ENCODE results near the gene GPRC5A. TPM values are rescaled to one million over a fixed set of nuclear protein-coding genes. Genes with fewer than 3 reads are reported as not detected.

The GPRC5A gene
- total RNA-seq, 3 donors from 2014 or later: 10.9 to 40.1 (median 21.6) TPM

DNA sequence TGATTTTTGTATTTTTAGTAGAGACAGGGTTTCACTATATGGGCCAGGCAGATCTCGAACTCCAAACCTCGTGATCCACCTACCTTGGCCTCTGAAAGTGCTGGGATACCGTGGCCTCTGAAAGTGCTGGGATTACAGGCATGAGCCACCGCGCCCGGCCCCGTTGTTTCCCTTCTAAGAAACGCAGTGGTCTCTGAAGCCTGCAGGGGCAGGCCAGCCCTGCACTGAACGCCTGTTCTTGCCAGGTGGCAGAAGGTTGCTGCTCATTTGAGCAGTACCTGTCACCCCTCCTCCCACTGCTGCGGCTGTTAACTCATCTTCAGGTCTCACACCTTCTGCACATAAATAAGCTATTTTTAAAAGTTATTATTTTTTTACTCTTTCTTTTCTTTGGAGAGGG, 24.3 kb downstream of the GPRC5A start:
- TF ChIP-seq POLR2A (IDR thresholded peaks at IDR 0.05) (no peak), POLR2AphosphoS5 (IDR thresholded peaks at IDR 0.05) (no peak)
- TF ChIP-seq, protein P1, sequence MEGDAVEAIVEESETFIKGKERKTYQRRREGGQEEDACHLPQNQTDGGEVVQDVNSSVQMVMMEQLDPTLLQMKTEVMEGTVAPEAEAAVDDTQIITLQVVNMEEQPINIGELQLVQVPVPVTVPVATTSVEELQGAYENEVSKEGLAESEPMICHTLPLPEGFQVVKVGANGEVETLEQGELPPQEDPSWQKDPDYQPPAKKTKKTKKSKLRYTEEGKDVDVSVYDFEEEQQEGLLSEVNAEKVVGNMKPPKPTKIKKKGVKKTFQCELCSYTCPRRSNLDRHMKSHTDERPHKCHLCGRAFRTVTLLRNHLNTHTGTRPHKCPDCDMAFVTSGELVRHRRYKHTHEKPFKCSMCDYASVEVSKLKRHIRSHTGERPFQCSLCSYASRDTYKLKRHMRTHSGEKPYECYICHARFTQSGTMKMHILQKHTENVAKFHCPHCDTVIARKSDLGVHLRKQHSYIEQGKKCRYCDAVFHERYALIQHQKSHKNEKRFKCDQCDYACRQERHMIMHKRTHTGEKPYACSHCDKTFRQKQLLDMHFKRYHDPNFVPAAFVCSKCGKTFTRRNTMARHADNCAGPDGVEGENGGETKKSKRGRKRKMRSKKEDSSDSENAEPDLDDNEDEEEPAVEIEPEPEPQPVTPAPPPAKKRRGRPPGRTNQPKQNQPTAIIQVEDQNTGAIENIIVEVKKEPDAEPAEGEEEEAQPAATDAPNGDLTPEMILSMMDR (IDR thresholded peaks at IDR 0.05): no peak
- Histone ChIP-seq H3K27me3 (no peaks in the 10 kb centered on the region), H3K9me3 (no peaks in the 10 kb centered on the region), H3K4me1 (no peaks in the 10 kb centered on the region), H3K4me3 (no peak overlapping the region), H3K36me3 (no peaks in the 10 kb centered on the region), H3K27ac (peak overlapping the region in 1 of 2 donors; percentile 9)
- DNase-seq (ENCODE audit: low spot score in 2 of 2): no peak
- intact Hi-C loops (cut with DNase I; ENCODE audit: low total_unique reads): loop anchor here (5.0 kb wide), 1 partner anchor 312 kb away; no protein-coding TSS in a partner anchor

DNA sequence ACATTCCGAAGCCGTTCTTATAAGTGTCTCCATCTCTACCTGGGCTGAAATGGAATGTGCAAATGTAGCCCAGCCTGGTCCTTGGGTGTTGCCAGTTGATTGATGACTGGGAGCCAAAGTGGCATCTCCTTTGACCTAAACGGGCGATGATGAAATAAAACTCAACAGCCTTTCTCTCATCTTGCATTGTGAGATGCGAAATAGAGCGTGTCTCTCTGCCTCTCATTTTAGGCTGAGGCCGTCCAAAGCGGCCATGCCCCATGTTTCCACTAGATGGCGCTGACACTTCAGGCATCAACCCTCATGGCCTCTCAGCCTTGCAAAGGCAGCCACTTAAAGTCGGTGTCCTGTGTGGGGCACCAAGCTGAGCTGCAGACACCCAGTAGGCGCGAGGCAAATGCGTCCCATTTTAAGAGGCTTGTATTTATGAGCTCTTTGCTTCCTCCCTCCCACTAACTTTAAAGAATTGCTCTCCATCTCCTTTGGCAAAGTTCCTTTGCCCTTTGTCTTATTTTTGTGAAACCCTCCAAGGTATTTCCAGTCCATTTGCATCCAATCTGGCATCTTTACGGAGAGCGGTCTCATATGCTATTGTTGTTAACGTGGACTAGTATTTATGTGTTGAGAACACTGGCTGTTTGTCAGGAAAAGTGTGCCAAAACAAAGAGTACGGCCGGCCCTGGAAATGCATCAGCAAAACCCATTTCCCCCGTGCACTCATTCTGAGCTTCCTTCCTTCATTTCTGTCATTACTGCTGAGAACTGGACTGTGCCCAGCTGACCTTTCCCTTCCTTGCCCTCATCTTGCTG, 25.0 kb downstream of the GPRC5A start:
- H3K27me3 ChIP-seq: no peaks in the 10 kb centered on the region
- H3K4me1 ChIP-seq: no peaks in the 10 kb centered on the region
- H3K4me3 ChIP-seq: peak overlapping the region in 1 of 3 donors; percentile 24
- TF ChIP-seq POLR2A (IDR thresholded peaks at IDR 0.05): no peak
- peak in 2 of 3 donors; percentile 52 to 56 for TF ChIP-seq POLR2AphosphoS5 (IDR thresholded peaks at IDR 0.05)
- TF ChIP-seq, protein P1 (IDR thresholded peaks at IDR 0.05): peak; percentile 91 to 97 (median 92)
- peak; percentile 80 to 85 for DNase-seq (ENCODE audit: low spot score in 2 of 2)
- H3K27ac ChIP-seq: peak overlapping the region; percentile 9 to 75
- intact Hi-C loops (cut with DNase I; ENCODE audit: low total_unique reads): loop anchor here (5.0 kb wide), 1 partner anchor 311 kb away; no protein-coding TSS in a partner anchor
- no peaks in the 10 kb centered on the region for H3K9me3 ChIP-seq
- no peaks in the 10 kb centered on the region for H3K36me3 ChIP-seq

GRCh38 chr12:12917517-12917916, 26.2 kb downstream of the GPRC5A start:
- H3K27me3 ChIP-seq: no peaks in the 10 kb centered on the region
- intact Hi-C loops (cut with DNase I; ENCODE audit: low total_unique reads): loop anchor here (5.0 kb wide), 1 partner anchor 310 kb away; no protein-coding TSS in a partner anchor
- peak overlapping the region; percentile 38 to 75 for H3K27ac ChIP-seq
- H3K9me3 ChIP-seq: no peaks in the 10 kb centered on the region
- no peak overlapping the region for H3K4me3 ChIP-seq
- no peak for DNase-seq (ENCODE audit: low spot score in 2 of 2)
- TF ChIP-seq POLR2AphosphoS5 (IDR thresholded peaks at IDR 0.05): no peak
- TF ChIP-seq, protein P1 (IDR thresholded peaks at IDR 0.05): no peak
- no peak for TF ChIP-seq POLR2A (IDR thresholded peaks at IDR 0.05)
- H3K4me1 ChIP-seq: no peaks in the 10 kb centered on the region
- no peaks in the 10 kb centered on the region for H3K36me3 ChIP-seq

GRCh38 chr12:12918781-12919389, 27.5 kb downstream of the GPRC5A start:
- H3K9me3 ChIP-seq: no peaks in the 10 kb centered on the region
- no peaks in the 10 kb centered on the region for H3K4me1 ChIP-seq
- no peak for TF ChIP-seq POLR2A (IDR thresholded peaks at IDR 0.05)
- TF ChIP-seq POLR2AphosphoS5 (IDR thresholded peaks at IDR 0.05): no peak
- TF ChIP-seq, protein P1 (IDR thresholded peaks at IDR 0.05): no peak
- DNase-seq (ENCODE audit: low spot score in 2 of 2): no peak
- H3K36me3 ChIP-seq: no peaks in the 10 kb centered on the region
- H3K27me3 ChIP-seq: no peaks in the 10 kb centered on the region
- intact Hi-C loops (cut with DNase I; ENCODE audit: low total_unique reads): loop anchor here (5.0 kb wide), 1 partner anchor 308 kb away; no protein-coding TSS in a partner anchor
- H3K27ac ChIP-seq: no peak overlapping the region
- no peak overlapping the region for H3K4me3 ChIP-seq

Data from breast epithelium (tissue), 4 donors.